WERI-Rb-1 (cell line): ENCODE data around the gene ARHGAP30.

Experiments
- DNase-seq: peaks from one replicate; pipeline ENCODE4 v3.0.0-alpha.2; 2020
- H3K27ac ChIP-seq: fragments of 250-450 bp; sonication (Bioruptor Pico); 2 replicates; pipeline ENCODE4 v1.5.1; 2020; ENCODE audit warnings: mild to moderate bottlenecking, moderate library complexity
- H3K27me3 ChIP-seq: fragments of 250-450 bp; sonication (Bioruptor Pico); 2 replicates; pipeline ENCODE4 v1.5.1; 2021; ENCODE audit warnings: mild to moderate bottlenecking, low read depth, moderate library complexity; ENCODE audit not compliant: insufficient read depth, severe bottlenecking
- H3K36me3 ChIP-seq: fragments of 250-450 bp; sonication (Bioruptor Pico); 2 replicates; pipeline ENCODE4 v1.5.1; 2020; ENCODE audit warnings: mild to moderate bottlenecking, moderate library complexity
- H3K4me3 ChIP-seq: 2 replicates; pipeline ENCODE4 v1.5.1; 2011; ENCODE audit warnings: low read depth, mild to moderate bottlenecking, control low read depth, low read length
- H3K9me3 ChIP-seq: fragments of 250-450 bp; sonication (Bioruptor Pico); 2 replicates; pipeline ENCODE4 v1.5.1; 2021; ENCODE audit warnings: mild to moderate bottlenecking, moderate library complexity; ENCODE audit not compliant: severe bottlenecking
- CTCF ChIP-seq: IDR thresholded peaks from 2 replicates; pipeline ENCODE4 v1.5.1; 2011; ENCODE audit warnings: low read depth, mild to moderate bottlenecking, control low read depth, inconsistent platforms, low read length

ARHGAP30 gene

GRCh38 chr1:161061419-161061818 lies 8.3 kb downstream of the ARHGAP30 start:
- Histone ChIP-seq H3K9me3 (no peaks in the 10 kb centered on the region), H3K27ac (no peak overlapping the region), H3K4me3 (no peak overlapping the region), H3K27me3 (no peaks in the 10 kb centered on the region), H3K36me3 (no peaks in the 10 kb centered on the region)
- no peak for TF ChIP-seq CTCF
- no peak for DNase-seq

DNA sequence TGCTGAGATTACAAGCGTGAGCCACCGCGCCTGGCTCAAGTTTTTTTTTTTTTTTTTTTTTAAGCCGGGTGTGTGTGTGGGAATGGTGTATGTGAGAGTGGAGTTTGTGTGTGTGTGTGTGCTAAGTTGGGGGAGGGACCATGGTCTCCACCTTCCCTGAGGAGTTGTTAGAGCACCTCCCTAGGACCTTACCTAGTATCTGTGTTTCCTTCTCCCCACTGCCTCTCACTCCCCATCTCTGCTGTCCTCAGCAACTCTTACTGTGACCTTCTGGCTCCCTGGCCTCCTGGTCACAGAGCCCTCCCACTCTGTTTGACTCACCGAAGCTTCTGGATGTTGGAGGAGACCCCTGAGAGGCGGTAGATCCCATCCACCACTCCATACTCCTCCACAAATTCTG lies 10.4 kb downstream of the ARHGAP30 start:
- Histone ChIP-seq H3K9me3 (no peaks in the 10 kb centered on the region), H3K27me3 (peaks cover 4% of the 10 kb centered on the region), H3K27ac (no peak overlapping the region), H3K4me3 (no peak overlapping the region), H3K36me3 (no peaks in the 10 kb centered on the region)
- no peak for TF ChIP-seq CTCF
- DNase-seq: no peak

DNA sequence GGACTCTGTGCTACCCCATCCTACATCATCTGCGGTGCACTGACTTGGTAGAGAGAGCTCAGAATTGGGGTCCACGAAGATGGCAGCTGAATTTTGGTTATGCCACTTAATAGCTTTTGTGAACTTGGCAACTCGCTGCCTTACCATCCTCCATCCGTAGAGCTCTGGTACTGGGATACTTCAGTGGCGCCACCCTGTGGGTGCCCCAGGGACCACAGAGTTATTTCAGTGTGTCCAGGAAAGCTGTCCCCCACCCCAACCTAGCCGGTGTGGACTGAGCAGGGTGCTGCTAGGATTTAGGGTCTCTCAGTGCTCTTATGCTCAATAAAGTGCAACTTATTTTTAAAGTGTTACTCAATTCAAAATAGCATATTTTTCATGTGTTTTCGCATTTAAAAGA lies 14.9 kb downstream of the ARHGAP30 start:
- DNase-seq: no peak
- peak; percentile 36 for TF ChIP-seq CTCF
- H3K27ac ChIP-seq: no peak overlapping the region
- H3K27me3 ChIP-seq: peaks cover 4% of the 10 kb centered on the region
- peaks cover 2% of the 10 kb centered on the region for H3K9me3 ChIP-seq
- no peaks in the 10 kb centered on the region for H3K36me3 ChIP-seq
- no peak overlapping the region for H3K4me3 ChIP-seq

- peaks cover 4% of the 10 kb centered on the region for H3K27me3 ChIP-seq
- DNase-seq: no peak
- no peak overlapping the region for H3K27ac ChIP-seq
- peaks cover 7% of the 10 kb centered on the region for H3K9me3 ChIP-seq
- H3K36me3 ChIP-seq: no peaks in the 10 kb centered on the region
- TF ChIP-seq CTCF: no peak
- no peak overlapping the region for H3K4me3 ChIP-seq
Observed at GRCh38 chr1:161054232-161054631, 15.5 kb downstream of the ARHGAP30 start.

- Histone ChIP-seq H3K36me3 (no peaks in the 10 kb centered on the region), H3K27me3 (peaks cover 4% of the 10 kb centered on the region), H3K27ac (no peak overlapping the region), H3K4me3 (no peak overlapping the region), H3K9me3 (peaks cover 20% of the 10 kb centered on the region)
- DNase-seq: no peak
- no peak for TF ChIP-seq CTCF
Observed at GRCh38 chr1:161052899-161053298, 16.8 kb downstream of the ARHGAP30 start.

DNA sequence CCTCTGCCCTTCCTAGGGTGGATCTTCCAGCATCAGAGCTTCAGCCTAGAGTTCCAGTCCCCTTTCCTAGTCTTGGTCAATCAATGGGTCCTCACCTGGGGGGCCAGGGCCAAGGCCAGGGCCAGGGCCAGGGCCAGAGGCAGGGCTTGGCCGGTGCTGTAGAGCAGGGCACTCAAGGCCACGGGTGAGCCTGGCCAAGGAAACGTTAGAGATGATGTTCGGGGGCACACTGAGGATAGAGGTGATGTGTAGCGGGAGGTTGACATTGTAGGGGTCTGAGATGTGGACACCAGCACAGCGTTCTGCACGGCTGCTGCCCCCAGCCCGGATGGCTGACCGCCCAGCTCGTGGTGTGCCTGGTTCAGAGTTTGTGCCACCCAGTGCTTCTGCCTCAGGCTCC lies 18.5 kb downstream of the ARHGAP30 start:
- H3K36me3 ChIP-seq: no peaks in the 10 kb centered on the region
- peaks cover 36% of the 10 kb centered on the region for H3K9me3 ChIP-seq
- no peak for DNase-seq
- peaks cover 4% of the 10 kb centered on the region for H3K27me3 ChIP-seq
- H3K27ac ChIP-seq: no peak overlapping the region
- no peak overlapping the region for H3K4me3 ChIP-seq
- no peak for TF ChIP-seq CTCF
